ENCODE results near the gene PACRG. TPM values are rescaled to one million over a fixed set of nuclear protein-coding genes. Genes with fewer than 3 reads are reported as not detected.

PACRG gene
- total RNA-seq, 1 experiment from 2014 or later = 0.52 TPM

- no peak for DNase-seq
- Histone ChIP-seq H3K27me3 (ENCODE audit: control insufficient read depth, insufficient read depth, low read length) (no peaks in the 10 kb centered on the region), H3K36me3 (replicated peaks; ENCODE audit: control insufficient read depth, insufficient read depth, low read length) (no peaks in the 10 kb centered on the region), H3K4me3 (ENCODE audit: insufficient read depth, low read depth, low read length) (no peak overlapping the region)
These were observed 486.5 kb downstream of the PACRG start for GRCh38 chr6:163214259-163214658.

DNA sequence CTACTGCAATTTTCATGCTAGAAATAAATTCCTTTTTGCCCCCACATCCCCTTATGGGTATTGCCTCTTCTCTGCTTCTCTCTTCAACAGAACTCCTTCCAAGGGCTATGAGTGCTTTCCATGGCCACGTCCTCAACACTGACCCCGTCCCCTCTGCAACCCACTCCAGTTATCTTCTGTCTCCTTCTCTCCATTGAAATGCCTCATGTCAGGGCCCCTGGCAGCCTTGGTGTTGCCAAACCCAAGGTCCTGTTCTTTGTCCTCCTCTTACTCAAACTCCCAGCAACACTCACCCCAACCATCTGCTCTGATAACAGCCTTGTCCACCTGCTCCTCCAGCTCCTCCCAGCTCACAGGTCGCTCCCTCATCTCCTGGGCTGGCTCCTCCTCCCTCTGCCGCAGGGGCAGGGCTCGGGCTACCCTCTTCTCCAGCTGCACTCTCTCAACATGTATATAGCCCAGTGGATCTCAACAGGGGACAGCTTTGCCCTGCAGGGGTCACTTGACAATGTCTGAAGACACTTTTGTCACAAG, 490.7 kb downstream of the PACRG start:
- H3K36me3 ChIP-seq (replicated peaks; ENCODE audit: control insufficient read depth, insufficient read depth, low read length) = no peaks in the 10 kb centered on the region
- H3K27me3 ChIP-seq (ENCODE audit: control insufficient read depth, insufficient read depth, low read length) = no peaks in the 10 kb centered on the region
- H3K4me3 ChIP-seq (ENCODE audit: insufficient read depth, low read depth, low read length) = no peak overlapping the region
- DNase-seq = no peak

DNA sequence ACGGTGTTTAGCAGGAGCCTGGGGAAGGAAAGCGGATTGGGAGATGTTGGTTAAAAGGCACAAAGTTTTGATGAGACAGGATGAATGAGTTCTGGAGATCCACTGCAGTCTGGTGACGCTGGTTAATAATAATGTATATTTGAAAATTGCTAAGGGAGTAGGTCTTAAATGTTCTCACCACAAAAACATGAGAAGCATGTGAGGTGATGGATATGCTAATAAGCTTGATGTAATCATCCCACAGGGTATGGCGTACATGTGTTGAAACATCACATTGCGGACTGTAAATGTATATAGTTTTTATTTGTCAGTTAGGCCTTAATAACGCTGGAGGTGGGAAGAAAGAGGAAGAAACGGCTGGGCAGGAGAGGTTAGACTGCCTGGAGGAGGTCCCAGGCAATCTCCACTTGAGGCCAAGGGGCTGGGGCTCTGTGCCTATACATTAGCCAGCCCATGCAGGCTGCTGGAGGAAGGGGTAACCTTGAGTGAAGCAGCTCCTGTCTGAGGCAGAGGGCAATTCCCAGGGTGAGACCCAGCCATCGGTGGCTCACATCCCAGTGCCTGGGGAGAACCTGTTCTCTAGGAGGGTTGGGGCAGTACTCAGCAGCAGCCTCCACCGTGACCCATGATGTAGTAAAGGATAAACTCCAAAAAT, 498.5 kb downstream of the PACRG start:
- Histone ChIP-seq H3K27me3 (ENCODE audit: control insufficient read depth, insufficient read depth, low read length) (no peaks in the 10 kb centered on the region), H3K4me3 (ENCODE audit: insufficient read depth, low read depth, low read length) (no peak overlapping the region), H3K36me3 (replicated peaks; ENCODE audit: control insufficient read depth, insufficient read depth, low read length) (no peaks in the 10 kb centered on the region)
- no peak for DNase-seq

GRCh38 chr6:163226836-163227485, 499.2 kb downstream of the PACRG start:
- Histone ChIP-seq H3K36me3 (replicated peaks; ENCODE audit: control insufficient read depth, insufficient read depth, low read length) (no peaks in the 10 kb centered on the region), H3K4me3 (ENCODE audit: insufficient read depth, low read depth, low read length) (no peak overlapping the region), H3K27me3 (ENCODE audit: control insufficient read depth, insufficient read depth, low read length) (no peaks in the 10 kb centered on the region)
- no peak for DNase-seq

DNA sequence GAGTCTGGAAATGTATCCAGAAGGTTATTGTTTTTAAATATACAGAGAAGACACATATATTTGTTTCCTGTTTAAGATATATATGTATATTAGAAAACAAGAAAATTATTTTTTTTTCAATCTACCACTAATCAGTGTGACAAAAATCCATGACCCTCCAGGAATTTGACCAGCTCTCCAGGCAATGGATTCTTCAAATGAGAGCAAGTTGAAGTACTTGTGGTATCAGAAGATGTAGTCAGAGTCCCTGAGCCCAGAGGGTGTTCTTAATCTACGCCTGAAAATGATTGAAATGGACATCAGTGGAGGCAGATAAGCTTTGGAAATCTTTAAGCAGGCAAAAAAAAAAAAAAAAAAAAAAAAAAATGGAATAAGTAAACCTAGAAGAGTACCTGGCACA, 500.3 kb downstream of the PACRG start:
- H3K27me3 ChIP-seq (ENCODE audit: control insufficient read depth, insufficient read depth, low read length) = no peaks in the 10 kb centered on the region
- no peak overlapping the region for H3K4me3 ChIP-seq (ENCODE audit: insufficient read depth, low read depth, low read length)
- no peak for DNase-seq
- no peaks in the 10 kb centered on the region for H3K36me3 ChIP-seq (replicated peaks; ENCODE audit: control insufficient read depth, insufficient read depth, low read length)

DNA sequence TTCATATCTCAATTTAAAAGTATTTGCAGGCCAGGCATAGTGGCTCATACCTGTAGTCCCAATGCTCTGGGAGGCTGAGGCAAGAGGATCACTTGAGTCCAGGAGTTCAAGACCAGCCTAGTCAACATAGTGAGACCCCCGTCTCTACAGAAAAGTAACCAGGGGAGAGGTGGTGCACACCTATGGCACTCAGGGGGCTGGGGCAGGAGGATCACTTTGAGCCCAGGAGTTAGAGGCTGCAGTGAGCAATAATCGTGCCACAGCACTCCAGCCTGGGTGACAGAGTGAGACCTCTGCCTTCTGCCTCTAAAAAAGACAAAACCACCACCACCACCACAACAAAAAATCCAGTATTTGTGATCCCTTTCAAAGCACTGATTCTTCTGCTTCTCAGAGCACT, 501.3 kb downstream of the PACRG start:
- DNase-seq = no peak
- H3K36me3 ChIP-seq (replicated peaks; ENCODE audit: control insufficient read depth, insufficient read depth, low read length) = no peaks in the 10 kb centered on the region
- no peak overlapping the region for H3K4me3 ChIP-seq (ENCODE audit: insufficient read depth, low read depth, low read length)
- no peaks in the 10 kb centered on the region for H3K27me3 ChIP-seq (ENCODE audit: control insufficient read depth, insufficient read depth, low read length)

GRCh38 chr6:163230901-163231300, 503.1 kb downstream of the PACRG start:
- DNase-seq = no peak
- no peaks in the 10 kb centered on the region for H3K27me3 ChIP-seq (ENCODE audit: control insufficient read depth, insufficient read depth, low read length)

GRCh38 chr6:163231356-163232014, 503.7 kb downstream of the PACRG start:
- no peak overlapping the region for H3K4me3 ChIP-seq (ENCODE audit: insufficient read depth, low read depth, low read length)
- H3K36me3 ChIP-seq (replicated peaks; ENCODE audit: control insufficient read depth, insufficient read depth, low read length) = no peaks in the 10 kb centered on the region
- H3K27me3 ChIP-seq (ENCODE audit: control insufficient read depth, insufficient read depth, low read length) = no peaks in the 10 kb centered on the region
- no peak for DNase-seq

More at GRCh38 chr6:163230901-163231300, 503.1 kb downstream of the PACRG start:
- H3K36me3 ChIP-seq (replicated peaks; ENCODE audit: control insufficient read depth, insufficient read depth, low read length) = no peaks in the 10 kb centered on the region
- H3K4me3 ChIP-seq (ENCODE audit: insufficient read depth, low read depth, low read length) = no peak overlapping the region

GRCh38 chr6:163232015-163232523, 504.3 kb downstream of the PACRG start:
- Histone ChIP-seq H3K4me3 (ENCODE audit: insufficient read depth, low read depth, low read length) (no peak overlapping the region), H3K27me3 (ENCODE audit: control insufficient read depth, insufficient read depth, low read length) (no peaks in the 10 kb centered on the region), H3K36me3 (replicated peaks; ENCODE audit: control insufficient read depth, insufficient read depth, low read length) (no peaks in the 10 kb centered on the region)
- no peak for DNase-seq

GRCh38 chr6:163232649-163233048, 504.9 kb downstream of the PACRG start:
- DNase-seq = no peak
- H3K27me3 ChIP-seq (ENCODE audit: control insufficient read depth, insufficient read depth, low read length) = no peaks in the 10 kb centered on the region
- no peaks in the 10 kb centered on the region for H3K36me3 ChIP-seq (replicated peaks; ENCODE audit: control insufficient read depth, insufficient read depth, low read length)
- H3K4me3 ChIP-seq (ENCODE audit: insufficient read depth, low read depth, low read length) = no peak overlapping the region

GRCh38 chr6:163237110-163237509, 509.3 kb downstream of the PACRG start:
- DNase-seq = no peak
- no peaks in the 10 kb centered on the region for H3K36me3 ChIP-seq (replicated peaks; ENCODE audit: control insufficient read depth, insufficient read depth, low read length)
- no peak overlapping the region for H3K4me3 ChIP-seq (ENCODE audit: insufficient read depth, low read depth, low read length)
- H3K27me3 ChIP-seq (ENCODE audit: control insufficient read depth, insufficient read depth, low read length) = no peaks in the 10 kb centered on the region

DNA sequence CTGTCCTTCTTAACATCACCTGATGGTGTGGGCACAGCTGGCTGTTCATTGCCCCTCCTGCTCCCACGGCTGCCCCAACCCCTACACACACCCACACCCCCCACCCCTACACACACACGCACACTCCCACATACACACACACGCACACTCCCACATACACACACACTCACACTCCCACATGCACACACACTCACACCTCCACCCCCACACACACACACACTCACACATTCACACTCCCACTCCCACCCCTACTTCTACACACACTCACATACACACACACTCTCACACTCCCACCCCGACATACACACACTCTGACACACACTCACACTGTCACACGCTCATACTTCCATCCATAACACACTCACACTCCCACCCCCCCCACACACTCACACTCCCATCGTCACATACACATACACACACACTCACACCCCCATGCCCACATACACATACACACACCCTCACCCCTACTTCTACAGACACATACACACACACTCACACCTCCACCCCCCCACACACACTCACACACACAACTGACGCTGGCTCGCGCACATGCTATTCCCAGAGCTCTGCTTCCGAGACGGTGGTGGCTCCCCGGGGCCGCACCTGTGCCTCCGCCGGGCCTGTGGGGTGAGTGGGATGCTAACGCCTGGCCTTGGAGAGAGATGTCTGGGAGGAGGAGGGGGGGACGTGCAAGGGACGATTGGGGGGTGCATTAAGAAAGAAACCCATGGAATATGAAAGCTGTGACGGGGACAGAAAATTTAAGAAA, 512.0 kb downstream of the PACRG start:
- H3K4me3 ChIP-seq (ENCODE audit: insufficient read depth, low read depth, low read length) = no peak overlapping the region
- H3K27me3 ChIP-seq (ENCODE audit: control insufficient read depth, insufficient read depth, low read length) = no peaks in the 10 kb centered on the region
- no peak for DNase-seq
- H3K36me3 ChIP-seq (replicated peaks; ENCODE audit: control insufficient read depth, insufficient read depth, low read length) = no peaks in the 10 kb centered on the region

DNA sequence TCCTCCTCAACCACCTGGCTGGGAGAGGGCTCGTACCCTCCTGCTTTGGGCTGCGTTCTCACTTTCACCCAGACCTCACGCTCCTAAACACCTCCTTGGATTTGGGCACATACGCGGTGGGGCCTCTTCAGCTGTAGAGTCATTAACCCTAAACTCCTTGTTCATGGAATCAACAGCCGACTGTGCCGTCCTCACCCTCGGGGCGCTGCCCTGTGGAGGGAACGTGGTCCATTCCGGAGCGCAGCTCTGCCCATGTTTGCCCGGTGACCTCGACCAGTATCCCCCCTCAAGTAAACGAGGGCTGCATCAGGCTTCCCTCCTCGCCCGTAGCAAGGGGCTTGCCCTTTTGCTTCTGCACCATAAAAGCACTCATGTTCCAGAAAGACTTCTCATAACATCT, 512.8 kb downstream of the PACRG start:
- no peak for DNase-seq
- no peak overlapping the region for H3K4me3 ChIP-seq (ENCODE audit: insufficient read depth, low read depth, low read length)
- H3K27me3 ChIP-seq (ENCODE audit: control insufficient read depth, insufficient read depth, low read length) = no peaks in the 10 kb centered on the region
- H3K36me3 ChIP-seq (replicated peaks; ENCODE audit: control insufficient read depth, insufficient read depth, low read length) = no peaks in the 10 kb centered on the region

- DNase-seq = no peak
- H3K4me3 ChIP-seq (ENCODE audit: insufficient read depth, low read depth, low read length) = no peak overlapping the region
- no peaks in the 10 kb centered on the region for H3K27me3 ChIP-seq (ENCODE audit: control insufficient read depth, insufficient read depth, low read length)
- no peaks in the 10 kb centered on the region for H3K36me3 ChIP-seq (replicated peaks; ENCODE audit: control insufficient read depth, insufficient read depth, low read length)
These were observed 513.9 kb downstream of the PACRG start for GRCh38 chr6:163241683-163242082.

All from H7 (cell line).